ENCODE data around the gene RRP1.

The RRP1 gene

DNA sequence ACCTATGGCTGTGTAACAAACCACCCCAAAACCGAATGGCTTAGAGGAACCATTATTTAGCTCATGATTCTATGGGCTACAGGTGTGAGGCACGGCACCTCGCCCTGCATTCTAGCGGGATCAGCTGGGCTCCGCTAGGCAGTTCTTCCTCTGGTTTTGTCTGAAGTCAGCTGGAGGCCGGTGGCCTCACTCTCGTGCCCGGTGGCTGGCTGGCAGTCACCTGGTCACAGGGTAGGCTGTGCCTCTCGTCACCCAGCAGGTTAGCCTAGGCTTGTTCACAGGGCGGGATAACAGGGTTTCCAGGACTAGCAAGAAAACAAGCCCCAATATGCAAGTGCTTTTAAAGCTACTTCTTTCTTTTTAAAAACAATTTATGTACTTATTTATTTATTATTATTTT lies 59.4 kb downstream of the RRP1 start:
- H2AFZ ChIP-seq (ENCODE audit: low read depth) = no peak overlapping the region
- no peak overlapping the region for H3K9ac ChIP-seq
- no peaks in the 10 kb centered on the region for H3K4me1 ChIP-seq (ENCODE audit: low read depth, poor library complexity, severe bottlenecking)
- H3K4me3 ChIP-seq (IDR thresholded peaks at IDR 0.05; ENCODE audit: insufficient read depth, low read depth, low read length) = no peak overlapping the region
- no peak overlapping the region for H3K27ac ChIP-seq
- no peaks in the 10 kb centered on the region for H3K36me3 ChIP-seq (ENCODE audit: insufficient read depth)
- H4K20me1 ChIP-seq (ENCODE audit: insufficient read depth) = no peaks in the 10 kb centered on the region
- no peak overlapping the region for H3K4me2 ChIP-seq
- TF ChIP-seq, protein P1, sequence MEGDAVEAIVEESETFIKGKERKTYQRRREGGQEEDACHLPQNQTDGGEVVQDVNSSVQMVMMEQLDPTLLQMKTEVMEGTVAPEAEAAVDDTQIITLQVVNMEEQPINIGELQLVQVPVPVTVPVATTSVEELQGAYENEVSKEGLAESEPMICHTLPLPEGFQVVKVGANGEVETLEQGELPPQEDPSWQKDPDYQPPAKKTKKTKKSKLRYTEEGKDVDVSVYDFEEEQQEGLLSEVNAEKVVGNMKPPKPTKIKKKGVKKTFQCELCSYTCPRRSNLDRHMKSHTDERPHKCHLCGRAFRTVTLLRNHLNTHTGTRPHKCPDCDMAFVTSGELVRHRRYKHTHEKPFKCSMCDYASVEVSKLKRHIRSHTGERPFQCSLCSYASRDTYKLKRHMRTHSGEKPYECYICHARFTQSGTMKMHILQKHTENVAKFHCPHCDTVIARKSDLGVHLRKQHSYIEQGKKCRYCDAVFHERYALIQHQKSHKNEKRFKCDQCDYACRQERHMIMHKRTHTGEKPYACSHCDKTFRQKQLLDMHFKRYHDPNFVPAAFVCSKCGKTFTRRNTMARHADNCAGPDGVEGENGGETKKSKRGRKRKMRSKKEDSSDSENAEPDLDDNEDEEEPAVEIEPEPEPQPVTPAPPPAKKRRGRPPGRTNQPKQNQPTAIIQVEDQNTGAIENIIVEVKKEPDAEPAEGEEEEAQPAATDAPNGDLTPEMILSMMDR (conservative IDR thresholded peaks at IDR 0.05; ENCODE audit: low read depth, low read length) = no peak
- H3K79me2 ChIP-seq (ENCODE audit: insufficient read depth, low read depth) = no peaks in the 10 kb centered on the region
- H3K27me3 ChIP-seq (ENCODE audit: insufficient read depth, low read depth) = no peaks in the 10 kb centered on the region; the same call in 1 of the 2 replicates

DNA sequence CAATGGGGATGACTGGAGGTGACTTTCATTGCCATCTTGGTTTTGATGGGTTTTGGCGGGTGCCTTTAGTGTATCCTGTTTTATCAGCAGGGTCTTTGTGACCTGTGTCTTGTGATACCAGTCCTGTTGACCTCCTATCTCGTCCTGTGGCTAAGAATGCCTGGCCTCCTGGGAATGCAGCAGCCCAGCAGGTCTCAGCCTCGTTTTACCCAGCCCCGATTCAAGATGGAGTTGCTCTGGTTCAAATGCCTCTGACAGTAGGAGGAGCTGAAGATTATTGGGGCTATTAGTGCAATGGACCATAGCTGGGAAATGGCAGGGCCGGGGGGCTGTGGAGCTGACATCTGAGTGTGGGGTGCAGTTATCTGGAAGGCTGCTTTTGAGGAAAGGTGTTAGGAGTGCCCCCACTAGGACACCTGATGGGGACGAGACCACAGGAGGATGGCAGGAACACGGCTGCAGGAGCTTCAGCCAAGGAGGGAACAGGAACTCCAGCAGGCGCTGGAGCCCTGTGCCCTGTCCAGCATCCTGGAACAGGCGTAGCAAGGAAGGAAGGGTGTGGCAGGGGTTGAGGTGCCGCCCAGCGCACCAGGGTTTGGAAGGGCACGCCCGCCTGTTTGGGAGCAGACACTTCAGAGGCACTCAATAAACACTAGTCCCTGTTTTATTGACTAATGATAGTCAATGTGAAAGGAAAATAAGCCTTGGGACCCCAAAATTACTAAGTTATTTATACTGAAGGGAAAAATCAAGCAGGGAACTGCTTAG lies 60.3 kb downstream of the RRP1 start:
- Histone ChIP-seq H4K20me1 (ENCODE audit: insufficient read depth) (no peaks in the 10 kb centered on the region), H3K4me2 (no peak overlapping the region), H2AFZ (ENCODE audit: low read depth) (no peak overlapping the region), H3K4me1 (ENCODE audit: low read depth, poor library complexity, severe bottlenecking) (no peaks in the 10 kb centered on the region), H3K27ac (no peak overlapping the region), H3K79me2 (ENCODE audit: insufficient read depth, low read depth) (no peaks in the 10 kb centered on the region), H3K9ac (no peak overlapping the region), H3K27me3 (ENCODE audit: insufficient read depth, low read depth) (no peaks in the 10 kb centered on the region; the same call in 1 of the 2 replicates), H3K36me3 (ENCODE audit: insufficient read depth) (no peaks in the 10 kb centered on the region), H3K4me3 (IDR thresholded peaks at IDR 0.05; ENCODE audit: insufficient read depth, low read depth, low read length) (no peak overlapping the region)
- TF ChIP-seq, protein P1 (conservative IDR thresholded peaks at IDR 0.05; ENCODE audit: low read depth, low read length) = no peak

- no peak overlapping the region for H3K9ac ChIP-seq
- H3K4me1 ChIP-seq (ENCODE audit: low read depth, poor library complexity, severe bottlenecking) = no peaks in the 10 kb centered on the region
- H3K27ac ChIP-seq = no peak overlapping the region
- no peaks in the 10 kb centered on the region; the same call in 1 of the 2 replicates for H3K27me3 ChIP-seq (ENCODE audit: insufficient read depth, low read depth)
- no peaks in the 10 kb centered on the region for H3K36me3 ChIP-seq (ENCODE audit: insufficient read depth)
- H2AFZ ChIP-seq (ENCODE audit: low read depth) = no peak overlapping the region
- H4K20me1 ChIP-seq (ENCODE audit: insufficient read depth) = no peaks in the 10 kb centered on the region
- H3K79me2 ChIP-seq (ENCODE audit: insufficient read depth, low read depth) = no peaks in the 10 kb centered on the region
- TF ChIP-seq, protein P1 (conservative IDR thresholded peaks at IDR 0.05; ENCODE audit: low read depth, low read length) = no peak
- H3K4me3 ChIP-seq (IDR thresholded peaks at IDR 0.05; ENCODE audit: insufficient read depth, low read depth, low read length) = no peak overlapping the region
- no peak overlapping the region for H3K4me2 ChIP-seq
Observed at GRCh38 chr21:43850728-43851295, 61.4 kb downstream of the RRP1 start.

- H3K4me2 ChIP-seq = no peak overlapping the region
- TF ChIP-seq, protein P1 (conservative IDR thresholded peaks at IDR 0.05; ENCODE audit: low read depth, low read length) = no peak
- H4K20me1 ChIP-seq (ENCODE audit: insufficient read depth) = no peaks in the 10 kb centered on the region
- H2AFZ ChIP-seq (ENCODE audit: low read depth) = no peak overlapping the region
- no peak overlapping the region for H3K27ac ChIP-seq
- no peaks in the 10 kb centered on the region; the same call in 1 of the 2 replicates for H3K27me3 ChIP-seq (ENCODE audit: insufficient read depth, low read depth)
- no peak overlapping the region for H3K9ac ChIP-seq
- no peaks in the 10 kb centered on the region for H3K4me1 ChIP-seq (ENCODE audit: low read depth, poor library complexity, severe bottlenecking)
- no peak overlapping the region for H3K4me3 ChIP-seq (IDR thresholded peaks at IDR 0.05; ENCODE audit: insufficient read depth, low read depth, low read length)
- H3K79me2 ChIP-seq (ENCODE audit: insufficient read depth, low read depth) = no peaks in the 10 kb centered on the region
- no peaks in the 10 kb centered on the region for H3K36me3 ChIP-seq (ENCODE audit: insufficient read depth)
Observed at GRCh38 chr21:43851593-43851992, 62.2 kb downstream of the RRP1 start.

Data from KMS-11 (cell line).